GM12874 (cell line): Measurements from ENCODE around the gene SETD1A.

ENCODE experiments used
- CTCF ChIP-seq: IDR thresholded peaks from 2 replicates; pipeline ENCODE4 v1.5.1; 2011; ENCODE audit warnings: low read depth, mild to moderate bottlenecking, control low read depth, low read length, moderate library complexity; ENCODE audit not compliant: insufficient read depth

Gene SETD1A

GRCh38 chr16:30972872-30973271 lies 15.3 kb downstream of the SETD1A start:
- TF ChIP-seq CTCF = 0 out of 2 replicates have a peak, but pooled peaks have one; percentile 1

- no peak for TF ChIP-seq CTCF
Observed at GRCh38 chr16:30974348-30974747, 16.8 kb downstream of the SETD1A start.

- TF ChIP-seq CTCF = no peak
Observed at GRCh38 chr16:30976486-30976885, 18.9 kb downstream of the SETD1A start.

GRCh38 chr16:30977502-30977901 lies 19.9 kb downstream of the SETD1A start:
- TF ChIP-seq CTCF = peak; percentile 44

- TF ChIP-seq CTCF = no peak
Observed at GRCh38 chr16:30979170-30980022, 21.8 kb downstream of the SETD1A start.

GRCh38 chr16:30980023-30980371 lies 22.4 kb downstream of the SETD1A start:
- TF ChIP-seq CTCF = no peak

- no peak for TF ChIP-seq CTCF
Observed at GRCh38 chr16:30980434-30980833, 22.9 kb downstream of the SETD1A start.
